A673 (cell line): ENCODE measurements around the gene TMEM270. TPM values are rescaled to one million over a fixed set of nuclear protein-coding genes. Genes with fewer than 3 reads are reported as not detected.

Experiments
- BruUV-seq: library from RNA; stranded (reverse); fragments of 400-500 nt; replicated peaks from 2 replicates; lab custom pipeline; 2021; lab: Mats Ljungman, UMichigan
- CTCF ChIA-PET: fragments of 300-600 bp; sonication (Branson Sonifier 250); formaldehyde crosslinking; loops from one replicate; lab custom pipeline; 2022; ENCODE audit warnings: antibody characterized with exemption; lab: Charles Lee
- POLR2A ChIA-PET: fragments of 300-600 bp; sonication (Branson Sonifier 250); formaldehyde crosslinking; loops from one replicate; lab custom pipeline; 2022; ENCODE audit warnings: antibody characterized with exemption; ENCODE audit not compliant: low non-redundant PET; lab: Charles Lee
- DNase-seq: peaks from one replicate; pipeline ENCODE4 v3.0.0-alpha.2; 2015; ENCODE audit warnings: low spot score
- H3K27ac ChIP-seq: fragments of 200-600 bp; sonication (generic); 2 replicates; pipeline ENCODE4 v1.5.1; 2016; ENCODE audit warnings: mixed run types, low read depth, mild to moderate bottlenecking, mixed read lengths, antibody characterized with exemption, low read length; ENCODE audit not compliant: poor library complexity, severe bottlenecking
- H3K27me3 ChIP-seq: fragments of 200-600 bp; sonication (generic); replicated peaks from 2 replicates; pipeline ENCODE4 v1.6.1; 2017; ENCODE audit warnings: mixed run types, low read depth, mild to moderate bottlenecking, mixed read lengths, antibody characterized with exemption, low read length; ENCODE audit not compliant: insufficient read depth, poor library complexity
- H3K36me3 ChIP-seq: fragments of 200-600 bp; sonication (generic); 2 replicates; pipeline ENCODE4 v1.6.1; 2016; ENCODE audit warnings: mixed run types, mild to moderate bottlenecking, mixed read lengths, antibody characterized with exemption, low read length; ENCODE audit not compliant: insufficient read depth, poor library complexity, severe bottlenecking
- H3K4me1 ChIP-seq: fragments of 200-600 bp; sonication (generic); 2 replicates; pipeline ENCODE4 v1.6.1; 2017; ENCODE audit warnings: mixed run types, mild to moderate bottlenecking, mixed read lengths, antibody characterized with exemption, low read length; ENCODE audit not compliant: insufficient read depth, poor library complexity, severe bottlenecking
- H3K4me3 ChIP-seq: fragments of 200-600 bp; sonication (generic); 2 replicates; pipeline ENCODE4 v1.5.1; 2016; ENCODE audit warnings: low read depth, mixed run types, mild to moderate bottlenecking, mixed read lengths, low read length; ENCODE audit not compliant: poor library complexity, severe bottlenecking
- H3K9me3 ChIP-seq: fragments of 200-600 bp; sonication (generic); 2 replicates; pipeline ENCODE4 v1.6.1; 2016; ENCODE audit warnings: mixed run types, low read depth, mild to moderate bottlenecking, mixed read lengths, antibody characterized with exemption, low read length; ENCODE audit not compliant: poor library complexity, severe bottlenecking
- EZH2 ChIP-seq: fragments of 200-600 bp; sonication (generic); IDR thresholded peaks from 2 replicates; pipeline ENCODE4 v1.6.1; 2017; ENCODE audit warnings: borderline replicate concordance, low read depth, mild to moderate bottlenecking, mixed read lengths, antibody characterized with exemption, low read length; ENCODE audit not compliant: poor library complexity, severe bottlenecking
- intact Hi-C: fragments of 100-400 bp; cut with micrococcal nuclease; formaldehyde crosslinking; loops from one replicate; pipeline ENCODE4 v1.10.0; 2022; ENCODE audit not compliant: unreplicated experiment
- total RNA-seq: library from RNA; stranded (reverse); gene quantifications from 2 replicates; pipeline ENCODE4 v1.2.3, GENCODE V29; 2021
- TF ChIP-seq, protein P1 (sequence below): fragments of 300-800, 200-600 bp; sonication (generic); conservative IDR thresholded peaks from 2 replicates; pipeline ENCODE4 v1.5.1; 2017; ENCODE audit warnings: low read depth, mild to moderate bottlenecking, antibody characterized with exemption, low read length, moderate library complexity, mixed read lengths

The TMEM270 gene
- total RNA-seq, 1 experiment from 2014 or later, result not detected

DNA sequence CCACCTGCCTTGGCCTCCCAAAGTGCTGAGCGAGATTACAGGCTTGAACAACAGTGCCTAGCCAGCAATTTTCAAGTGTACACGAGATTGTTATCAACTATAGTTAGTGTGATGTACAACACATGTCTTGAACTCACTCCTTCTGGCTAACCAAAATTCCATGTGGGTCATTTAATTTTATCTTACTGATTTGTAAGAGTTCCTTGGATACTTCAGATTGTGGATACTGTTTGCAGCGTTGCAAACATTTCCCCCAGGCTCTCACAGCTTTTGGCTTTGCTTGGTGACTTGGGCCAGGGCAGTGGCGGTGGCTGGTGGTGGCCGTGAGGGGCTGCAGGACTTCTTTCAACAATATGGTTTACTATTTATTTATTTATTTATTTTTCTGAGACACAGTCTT is 8.5 kb upstream of the TMEM270 start:
- H3K27ac ChIP-seq, result no peak overlapping the region
- POLR2A ChIA-PET, result no interaction called here
- intact Hi-C loops, result loop anchor here (10.0 kb wide), 1 partner anchor 248 kb away; no protein-coding TSS in a partner anchor

DNA sequence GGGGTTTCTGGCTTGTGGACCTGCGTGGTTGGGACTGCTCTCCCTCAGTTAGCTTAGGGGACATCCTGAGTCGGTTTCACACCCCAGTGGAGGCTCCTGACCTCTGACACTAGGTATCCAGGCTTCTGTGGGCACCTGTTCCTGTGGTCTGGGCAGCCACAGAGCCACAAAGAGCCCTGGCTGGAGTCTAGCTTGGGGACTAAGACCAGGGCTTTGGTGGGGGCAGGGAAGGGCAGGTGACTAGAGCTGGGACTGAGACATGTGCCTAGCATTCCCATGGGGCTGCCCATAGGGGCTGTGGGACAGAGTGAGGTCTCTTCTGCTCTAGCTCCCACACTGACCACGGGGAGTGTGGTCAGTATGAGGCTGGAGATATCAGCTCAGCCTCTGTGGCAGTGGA is 4.0 kb upstream of the TMEM270 start:
- no peaks in the 10 kb centered on the region for H3K4me1 ChIP-seq
- intact Hi-C loops, result loop anchor here (10.0 kb wide), 1 partner anchor 252 kb away; no protein-coding TSS in a partner anchor
- ChIA-PET CTCF (interaction anchor here (0.6 kb wide), 1 partner anchor 42 kb away, joined by 4 read pairs; no protein-coding TSS in a partner anchor), POLR2A (no interaction called here)
- no peak for DNase-seq
- H3K4me3 ChIP-seq, result no peak overlapping the region
- H3K36me3 ChIP-seq, result no peaks in the 10 kb centered on the region
- H3K27ac ChIP-seq, result no peak overlapping the region
- no peaks in the 10 kb centered on the region for H3K27me3 ChIP-seq
- BruUV-seq, result no TSS peak
- no peaks in the 10 kb centered on the region for H3K9me3 ChIP-seq
- TF ChIP-seq, protein P1, sequence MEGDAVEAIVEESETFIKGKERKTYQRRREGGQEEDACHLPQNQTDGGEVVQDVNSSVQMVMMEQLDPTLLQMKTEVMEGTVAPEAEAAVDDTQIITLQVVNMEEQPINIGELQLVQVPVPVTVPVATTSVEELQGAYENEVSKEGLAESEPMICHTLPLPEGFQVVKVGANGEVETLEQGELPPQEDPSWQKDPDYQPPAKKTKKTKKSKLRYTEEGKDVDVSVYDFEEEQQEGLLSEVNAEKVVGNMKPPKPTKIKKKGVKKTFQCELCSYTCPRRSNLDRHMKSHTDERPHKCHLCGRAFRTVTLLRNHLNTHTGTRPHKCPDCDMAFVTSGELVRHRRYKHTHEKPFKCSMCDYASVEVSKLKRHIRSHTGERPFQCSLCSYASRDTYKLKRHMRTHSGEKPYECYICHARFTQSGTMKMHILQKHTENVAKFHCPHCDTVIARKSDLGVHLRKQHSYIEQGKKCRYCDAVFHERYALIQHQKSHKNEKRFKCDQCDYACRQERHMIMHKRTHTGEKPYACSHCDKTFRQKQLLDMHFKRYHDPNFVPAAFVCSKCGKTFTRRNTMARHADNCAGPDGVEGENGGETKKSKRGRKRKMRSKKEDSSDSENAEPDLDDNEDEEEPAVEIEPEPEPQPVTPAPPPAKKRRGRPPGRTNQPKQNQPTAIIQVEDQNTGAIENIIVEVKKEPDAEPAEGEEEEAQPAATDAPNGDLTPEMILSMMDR, result no peak
- TF ChIP-seq EZH2, result no peak

More for the DNA sequence above, 8.5 kb upstream of the TMEM270 start:
- Histone ChIP-seq H3K9me3 (no peaks in the 10 kb centered on the region), H3K27me3 (no peaks in the 10 kb centered on the region), H3K4me3 (no peak overlapping the region), H3K36me3 (no peaks in the 10 kb centered on the region), H3K4me1 (peaks cover 7% of the 10 kb centered on the region)
- CTCF ChIA-PET, result no interaction called here
- TF ChIP-seq, protein P1, result no peak
- no peak for TF ChIP-seq EZH2
- no TSS peak for BruUV-seq
- no peak for DNase-seq

DNA sequence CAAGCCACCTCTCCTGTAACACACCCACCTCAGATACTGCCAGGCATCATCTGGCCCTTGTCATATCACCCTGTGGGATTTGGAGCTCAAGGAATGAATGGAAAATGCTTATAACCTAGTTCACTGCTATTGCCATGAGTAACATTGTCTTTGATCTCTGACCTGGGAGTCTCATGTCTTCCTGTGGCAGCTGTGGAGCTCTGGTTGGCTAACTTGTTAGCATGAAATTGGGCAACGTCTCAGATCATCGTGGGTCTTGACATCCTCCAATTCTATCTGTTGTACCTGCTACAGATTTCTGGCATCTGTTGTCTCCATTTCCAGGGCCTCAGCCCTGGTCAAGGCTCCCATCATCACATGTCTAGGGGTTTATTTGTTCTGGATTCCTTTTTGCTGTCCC is 2.2 kb upstream of the TMEM270 start:
- no peak overlapping the region for H3K4me3 ChIP-seq
- H3K9me3 ChIP-seq, result no peaks in the 10 kb centered on the region
- TF ChIP-seq EZH2, result no peak
- TF ChIP-seq, protein P1, result no peak
- BruUV-seq, result no TSS peak
- intact Hi-C loops, result loop anchor here (10.0 kb wide), 1 partner anchor 254 kb away; no protein-coding TSS in a partner anchor
- no peak overlapping the region for H3K27ac ChIP-seq
- H3K36me3 ChIP-seq, result no peaks in the 10 kb centered on the region
- no peaks in the 10 kb centered on the region for H3K4me1 ChIP-seq
- POLR2A ChIA-PET, result no interaction called here
- CTCF ChIA-PET, result interaction anchor here (1.5 kb wide), 1 partner anchor 168 kb away, joined by 17 read pairs; no protein-coding TSS in a partner anchor
- DNase-seq, result no peak
- no peaks in the 10 kb centered on the region for H3K27me3 ChIP-seq
